Left ventricle myocardium inferior (tissue), 1 donor: ENCODE results near the gene KRT25. TPM values are rescaled to one million over a fixed set of nuclear protein-coding genes. Genes with fewer than 3 reads are reported as not detected.
A peak's percentile ranks its signal among the peaks of the same experiment; 100 is the strongest.

Source experiments
- DNase-seq: peaks from one replicate; pipeline ENCODE4 v3.0.0-alpha.2; 2020
- H3K27ac ChIP-seq: fragments of 200-600 bp; replicated peaks from 2 replicates; pipeline ENCODE4 v1.8.0; 2021
- H3K27me3 ChIP-seq: fragments of 200-600 bp; 2 replicates; pipeline ENCODE4 v1.8.0; 2021; ENCODE audit warnings: low read depth
- H3K36me3 ChIP-seq: fragments of 200-600 bp; 2 replicates; pipeline ENCODE4 v1.8.0; 2021
- H3K4me1 ChIP-seq: fragments of 200-600 bp; 2 replicates; pipeline ENCODE4 v1.8.0; 2021
- H3K4me3 ChIP-seq: fragments of 200-600 bp; 2 replicates; pipeline ENCODE4 v1.8.0; 2021; ENCODE audit warnings: mild to moderate bottlenecking, moderate library complexity
- H3K9me3 ChIP-seq: fragments of 200-600 bp; replicated peaks from 2 replicates; pipeline ENCODE4 v1.8.0; 2021
- intact Hi-C: fragments of 100-400 bp; cut with micrococcal nuclease; formaldehyde crosslinking; loops from one replicate; pipeline ENCODE4 v1.11.0; 2022
- total RNA-seq: library from RNA; stranded (reverse); fragmentation: NEBNext Ultra II Directional; extraction: Animal tissue kit (Norgen Biotek cat#: 25700); gene quantifications from one replicate; pipeline ENCODE4 v1.2.1, GENCODE V29; 2021
- TF ChIP-seq, protein P1 (sequence below): fragments of 200-600 bp; IDR thresholded peaks from 2 replicates; pipeline ENCODE4 v1.8.0; 2021; ENCODE audit warnings: antibody characterized with exemption, mild to moderate bottlenecking, borderline replicate concordance
- donor health status: DM: no; HTN: yes; CAD: no; lungs with severe emphysema.

Gene KRT25
- total RNA-seq, 1 donor from 2014 or later = not detected

DNA sequence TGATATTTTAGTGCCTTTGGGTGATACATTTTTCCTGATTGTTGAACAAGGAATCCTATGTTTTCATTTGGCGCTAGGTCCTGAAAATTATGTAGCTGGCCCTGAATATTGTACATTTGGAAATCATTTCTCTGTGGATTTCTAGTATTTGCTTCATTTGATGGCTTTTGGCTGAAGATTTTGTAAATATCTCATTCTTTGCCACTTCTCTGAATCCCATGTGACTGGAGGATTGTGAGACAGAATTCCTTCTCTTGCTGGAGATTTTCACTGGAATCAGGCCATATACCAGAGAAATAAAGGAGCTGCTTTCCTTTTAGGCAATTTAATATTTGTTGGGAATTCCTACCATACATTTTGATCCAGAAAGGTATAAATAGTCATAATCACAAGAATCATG is 36.0 kb upstream of the KRT25 start:
- Histone ChIP-seq H3K27me3 (peaks cover 18% of the 10 kb centered on the region), H3K4me3 (no peak overlapping the region), H3K27ac (peak overlapping the region; percentile 6), H3K9me3 (no peaks in the 10 kb centered on the region), H3K36me3 (no peaks in the 10 kb centered on the region), H3K4me1 (no peaks in the 10 kb centered on the region)
- TF ChIP-seq, protein P1, sequence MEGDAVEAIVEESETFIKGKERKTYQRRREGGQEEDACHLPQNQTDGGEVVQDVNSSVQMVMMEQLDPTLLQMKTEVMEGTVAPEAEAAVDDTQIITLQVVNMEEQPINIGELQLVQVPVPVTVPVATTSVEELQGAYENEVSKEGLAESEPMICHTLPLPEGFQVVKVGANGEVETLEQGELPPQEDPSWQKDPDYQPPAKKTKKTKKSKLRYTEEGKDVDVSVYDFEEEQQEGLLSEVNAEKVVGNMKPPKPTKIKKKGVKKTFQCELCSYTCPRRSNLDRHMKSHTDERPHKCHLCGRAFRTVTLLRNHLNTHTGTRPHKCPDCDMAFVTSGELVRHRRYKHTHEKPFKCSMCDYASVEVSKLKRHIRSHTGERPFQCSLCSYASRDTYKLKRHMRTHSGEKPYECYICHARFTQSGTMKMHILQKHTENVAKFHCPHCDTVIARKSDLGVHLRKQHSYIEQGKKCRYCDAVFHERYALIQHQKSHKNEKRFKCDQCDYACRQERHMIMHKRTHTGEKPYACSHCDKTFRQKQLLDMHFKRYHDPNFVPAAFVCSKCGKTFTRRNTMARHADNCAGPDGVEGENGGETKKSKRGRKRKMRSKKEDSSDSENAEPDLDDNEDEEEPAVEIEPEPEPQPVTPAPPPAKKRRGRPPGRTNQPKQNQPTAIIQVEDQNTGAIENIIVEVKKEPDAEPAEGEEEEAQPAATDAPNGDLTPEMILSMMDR = no peak
- intact Hi-C loops = no loop called here
- no peak for DNase-seq

DNA sequence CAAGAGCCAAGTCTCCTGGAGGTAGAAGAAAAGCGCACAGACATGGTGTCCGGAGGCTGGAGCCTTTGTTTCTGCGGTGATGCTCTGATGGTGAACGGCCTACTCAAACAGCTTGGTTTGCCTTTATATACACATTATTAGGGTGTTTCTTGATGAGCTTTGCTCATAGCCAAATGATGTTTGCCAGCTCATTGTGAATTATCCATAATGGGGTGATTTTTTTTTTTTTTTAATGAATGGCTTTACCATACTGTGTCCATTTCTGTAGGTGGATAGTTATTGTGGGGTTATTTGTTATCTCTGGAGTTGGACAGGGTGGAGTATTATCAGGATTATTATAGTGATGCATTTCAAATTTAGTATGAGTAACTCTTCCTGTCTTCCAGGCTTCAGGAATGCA is 27.3 kb upstream of the KRT25 start, which contains the start of gene KRT27:
Gene KRT27 (minus strand): TSS at position 101 of the 400 bp plus-strand sequence. CDS start 57 bp downstream, at position 44.
- no peaks in the 10 kb centered on the region for H3K36me3 ChIP-seq
- H3K4me1 ChIP-seq = no peaks in the 10 kb centered on the region
- intact Hi-C loops = no loop called here
- peaks cover 51% of the 10 kb centered on the region for H3K27me3 ChIP-seq
- H3K9me3 ChIP-seq = no peaks in the 10 kb centered on the region
- no peak within 1 kb of the TSS for H3K27ac ChIP-seq
- TF ChIP-seq, protein P1 = no peak
- no peak for DNase-seq
- H3K4me3 ChIP-seq = no peak within 1 kb of the TSS

DNA sequence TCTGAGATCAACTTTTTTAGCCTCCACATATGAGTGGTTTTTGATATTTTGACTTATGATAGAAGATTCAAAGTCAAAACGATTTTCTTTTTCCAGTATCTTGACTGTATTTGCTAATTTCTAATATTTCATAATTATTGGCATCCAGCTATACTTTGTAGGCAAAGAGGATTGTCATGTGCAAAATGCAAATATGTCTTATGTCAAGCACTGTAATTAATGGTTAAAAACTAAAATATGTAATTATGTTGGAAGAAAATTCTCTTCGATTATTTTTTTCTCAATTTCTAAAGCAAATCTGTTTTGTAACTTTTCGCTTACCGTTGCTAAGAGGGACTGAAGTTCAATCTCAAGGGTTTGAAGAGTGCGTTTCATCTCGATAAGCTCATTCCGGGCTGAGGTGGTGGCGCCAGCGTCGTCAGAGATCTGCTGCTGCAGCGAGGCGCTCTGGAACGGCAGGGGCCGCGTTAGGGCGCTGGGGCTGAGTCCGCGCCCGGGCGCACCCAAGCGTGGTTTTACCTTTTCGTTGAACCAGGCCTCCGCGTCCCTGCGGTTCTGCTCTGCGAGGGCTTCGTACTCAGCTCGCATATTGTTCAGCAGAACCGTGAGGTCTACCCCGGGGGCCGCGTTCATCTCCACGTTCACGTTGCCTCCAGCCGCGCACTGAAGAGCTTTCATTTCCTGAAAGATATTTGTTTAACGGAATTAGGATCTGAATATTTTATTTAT is 24.2 kb upstream of the KRT25 start:
- no peaks in the 10 kb centered on the region for H3K9me3 ChIP-seq
- H3K27ac ChIP-seq = no peak overlapping the region
- no peaks in the 10 kb centered on the region for H3K36me3 ChIP-seq
- intact Hi-C loops = no loop called here
- peak overlapping the region; percentile 43 for H3K4me3 ChIP-seq
- TF ChIP-seq, protein P1 = no peak
- peaks cover 76% of the 10 kb centered on the region for H3K27me3 ChIP-seq
- H3K4me1 ChIP-seq = no peaks in the 10 kb centered on the region
- DNase-seq = no peak

DNA sequence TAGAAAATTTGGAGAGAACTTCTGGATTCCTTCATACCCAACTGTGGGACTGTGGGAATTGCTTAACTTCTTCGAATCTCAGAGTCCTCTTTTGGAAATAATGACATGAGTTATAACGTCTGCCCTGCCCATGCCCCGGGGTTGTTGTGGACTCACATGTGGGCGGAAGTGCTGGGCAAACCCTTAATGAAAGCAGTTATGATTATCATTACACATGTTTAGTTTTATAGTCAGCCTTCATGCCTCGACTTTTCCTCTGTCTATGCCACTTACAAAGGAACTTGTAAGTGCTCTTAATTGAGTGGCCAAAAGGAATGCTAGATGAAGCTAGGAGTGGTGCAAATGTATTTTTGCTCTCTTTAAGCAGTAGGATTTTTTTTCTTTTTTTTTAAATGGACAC is 23.3 kb upstream of the KRT25 start:
- no peaks in the 10 kb centered on the region for H3K4me1 ChIP-seq
- H3K36me3 ChIP-seq = no peaks in the 10 kb centered on the region
- H3K27ac ChIP-seq = no peak overlapping the region
- H3K9me3 ChIP-seq = no peaks in the 10 kb centered on the region
- no peak overlapping the region for H3K4me3 ChIP-seq
- intact Hi-C loops = no loop called here
- no peak for DNase-seq
- peaks cover 81% of the 10 kb centered on the region for H3K27me3 ChIP-seq
- TF ChIP-seq, protein P1 = no peak

DNA sequence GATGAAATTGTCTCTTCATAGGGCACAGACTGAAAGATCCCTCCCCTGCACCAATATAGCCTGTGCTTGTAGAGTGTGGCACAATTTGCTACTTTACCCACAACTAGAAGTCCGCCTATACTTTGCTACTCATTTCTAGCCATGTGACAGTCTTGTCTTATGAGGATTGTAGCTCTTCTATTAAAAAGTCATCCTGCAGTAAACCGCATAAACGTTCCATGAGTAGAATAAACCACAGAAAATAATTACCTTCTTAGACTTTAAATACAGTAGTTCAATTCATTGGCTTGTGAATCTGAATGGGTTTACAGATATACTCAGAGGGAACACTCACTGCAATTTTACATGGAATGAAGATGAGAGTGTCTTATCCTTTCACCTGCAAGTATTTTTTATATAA is 22.8 kb upstream of the KRT25 start:
- H3K27me3 ChIP-seq = peaks cover 80% of the 10 kb centered on the region
- no peak for DNase-seq
- no peaks in the 10 kb centered on the region for H3K4me1 ChIP-seq
- H3K36me3 ChIP-seq = no peaks in the 10 kb centered on the region
- TF ChIP-seq, protein P1 = no peak
- intact Hi-C loops = no loop called here
- no peak overlapping the region for H3K27ac ChIP-seq
- no peak overlapping the region for H3K4me3 ChIP-seq
- H3K9me3 ChIP-seq = no peaks in the 10 kb centered on the region
